Brain pericyte (primary cell): ENCODE results near the gene GP1BA.
"Not testable (repeated sequence)": the region's sequence is repeated elsewhere in the genome, so short reads cannot be mapped to it uniquely, and the experiment has no call there.

ENCODE experiments used
- DNase-seq: peaks from one replicate; pipeline ENCODE4 v3.0.0-alpha.2; 2012; ENCODE audit warnings: low read depth, low spot score

GP1BA gene

DNA sequence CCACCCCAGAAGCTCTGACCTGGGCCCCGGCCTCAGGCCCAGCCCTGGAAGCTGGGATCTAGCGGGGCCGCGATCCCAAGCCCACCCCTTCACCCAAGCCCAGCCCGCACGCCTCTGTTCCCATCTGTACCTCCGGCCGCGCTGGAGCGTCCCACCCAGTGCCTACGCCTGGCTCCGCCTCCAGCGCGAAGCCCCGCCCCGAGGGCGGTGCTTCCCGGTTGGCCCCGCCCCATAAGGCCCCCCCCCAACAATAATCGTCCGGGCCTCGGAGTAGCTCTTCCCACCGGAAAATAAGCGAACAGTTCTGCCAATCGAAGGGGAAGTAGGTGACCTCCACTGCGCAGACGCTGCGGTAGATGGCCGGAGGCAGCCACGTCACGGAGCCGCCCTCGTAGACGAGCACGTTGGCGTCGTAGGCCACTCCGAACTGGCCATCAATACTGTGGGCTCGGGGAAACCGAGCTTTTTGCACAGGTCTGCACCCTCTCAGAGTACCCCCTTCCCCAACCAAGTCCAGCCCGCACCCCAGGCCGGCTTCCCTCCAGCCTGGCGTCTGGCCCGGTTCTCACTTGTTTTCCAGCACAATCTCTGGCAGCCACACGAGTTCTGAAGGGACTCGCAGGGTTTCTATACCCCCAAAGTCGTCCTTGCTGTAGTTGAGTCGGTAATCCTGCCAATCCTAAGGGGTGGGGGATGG lies 30.3 kb upstream of the GP1BA start:
- no peak for DNase-seq

DNA sequence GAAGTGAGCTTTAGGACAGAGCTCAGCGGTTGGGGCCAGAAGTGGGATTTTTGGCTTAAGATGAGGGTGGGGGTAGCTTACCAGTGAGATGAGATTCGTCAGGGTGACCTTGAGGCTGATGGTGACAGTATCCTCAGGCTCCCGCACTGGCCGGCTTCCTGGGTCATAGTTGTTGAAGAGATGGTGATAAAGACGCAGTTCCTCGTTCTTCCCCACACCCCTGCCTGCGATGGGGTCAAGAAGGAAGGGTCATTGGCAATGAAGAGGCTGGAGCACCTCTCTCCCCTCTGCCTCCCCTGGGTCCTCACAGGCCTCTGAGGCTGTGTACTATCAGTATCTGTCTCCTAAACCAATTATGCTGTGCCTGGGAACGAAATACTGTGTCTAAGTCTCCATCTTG lies 29.5 kb upstream of the GP1BA start:
- no peak for DNase-seq

DNA sequence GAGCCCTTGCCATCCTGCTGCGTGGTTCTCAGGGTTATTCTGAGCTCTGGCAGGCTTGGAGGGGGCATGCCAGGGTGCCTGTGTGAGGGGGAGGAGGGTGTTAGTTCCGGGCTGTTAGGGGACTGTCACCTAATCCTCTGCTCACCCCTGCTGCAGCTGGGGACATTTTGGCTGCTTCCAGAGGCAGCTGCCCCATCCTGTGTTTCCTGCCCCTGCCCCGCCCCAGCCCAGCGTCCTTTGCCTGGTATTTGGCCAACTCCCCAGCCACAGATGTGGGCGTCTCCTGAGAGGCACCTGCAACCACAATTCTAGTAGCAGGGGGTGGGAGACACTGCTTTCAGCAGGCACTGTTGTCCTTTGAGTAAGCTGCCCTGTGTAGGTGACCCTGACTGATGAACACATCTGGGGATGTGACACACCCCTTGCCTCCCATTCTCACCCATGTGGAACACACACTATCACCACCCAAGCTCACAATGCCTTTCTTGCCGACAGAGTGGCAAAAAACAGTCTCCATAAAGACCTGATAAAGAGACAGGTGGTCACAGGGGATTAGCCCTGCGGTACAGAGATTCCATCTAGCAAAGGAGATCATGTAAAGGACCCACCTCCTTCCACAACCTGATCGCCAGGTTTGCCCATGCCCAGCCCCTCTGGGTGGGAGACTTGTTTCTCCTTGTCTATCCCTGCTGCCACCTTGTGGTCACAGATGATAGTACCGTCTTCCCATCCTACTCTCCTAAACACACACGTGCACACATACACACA lies 28.8 kb upstream of the GP1BA start, which contains the start of gene CHRNE:
TSS of gene CHRNE (minus strand) at position 48 of the 768 bp plus-strand sequence. CDS start at position 13, 35 bp downstream.
- peak; percentile 16 for DNase-seq

DNA sequence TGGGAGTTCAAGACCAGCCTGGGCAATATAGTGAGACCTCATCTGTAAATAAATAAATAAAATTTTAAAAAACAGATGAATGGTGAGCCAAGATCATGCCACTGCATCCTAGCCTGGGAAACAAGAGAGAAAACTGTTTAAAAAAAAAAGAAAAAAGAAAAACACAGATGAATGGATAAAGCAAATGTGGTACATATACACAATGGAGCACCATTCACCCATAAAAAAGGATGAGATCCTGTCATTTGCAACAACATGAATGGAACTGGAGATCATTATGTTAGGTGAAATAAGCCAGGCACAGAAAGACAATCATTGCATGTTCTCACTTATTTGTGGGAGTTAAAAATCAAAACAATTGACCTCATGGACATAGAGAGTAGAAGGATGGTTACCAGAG lies 25.4 kb upstream of the GP1BA start:
- DNase-seq, result not testable (repeated sequence)

DNA sequence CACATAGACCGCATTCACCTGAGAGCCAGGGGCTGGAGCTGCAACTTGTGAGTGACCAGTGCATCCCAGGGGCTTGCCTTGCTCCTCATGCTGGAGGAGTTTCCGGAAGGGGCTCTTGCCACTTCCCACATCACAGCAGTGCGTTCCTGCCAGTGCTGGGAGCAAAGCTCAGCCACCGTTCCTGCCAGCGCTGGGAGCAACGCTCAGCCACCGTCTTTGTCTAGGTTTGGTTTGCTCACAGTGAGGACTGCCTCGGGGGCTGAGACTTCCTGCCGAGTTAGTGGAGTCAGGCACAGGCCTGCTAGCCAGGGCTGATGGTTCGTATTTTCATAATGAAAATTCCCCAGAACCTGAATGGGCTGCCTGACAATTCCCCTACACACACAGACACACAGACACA lies 23.8 kb upstream of the GP1BA start:
- DNase-seq, result no peak

DNA sequence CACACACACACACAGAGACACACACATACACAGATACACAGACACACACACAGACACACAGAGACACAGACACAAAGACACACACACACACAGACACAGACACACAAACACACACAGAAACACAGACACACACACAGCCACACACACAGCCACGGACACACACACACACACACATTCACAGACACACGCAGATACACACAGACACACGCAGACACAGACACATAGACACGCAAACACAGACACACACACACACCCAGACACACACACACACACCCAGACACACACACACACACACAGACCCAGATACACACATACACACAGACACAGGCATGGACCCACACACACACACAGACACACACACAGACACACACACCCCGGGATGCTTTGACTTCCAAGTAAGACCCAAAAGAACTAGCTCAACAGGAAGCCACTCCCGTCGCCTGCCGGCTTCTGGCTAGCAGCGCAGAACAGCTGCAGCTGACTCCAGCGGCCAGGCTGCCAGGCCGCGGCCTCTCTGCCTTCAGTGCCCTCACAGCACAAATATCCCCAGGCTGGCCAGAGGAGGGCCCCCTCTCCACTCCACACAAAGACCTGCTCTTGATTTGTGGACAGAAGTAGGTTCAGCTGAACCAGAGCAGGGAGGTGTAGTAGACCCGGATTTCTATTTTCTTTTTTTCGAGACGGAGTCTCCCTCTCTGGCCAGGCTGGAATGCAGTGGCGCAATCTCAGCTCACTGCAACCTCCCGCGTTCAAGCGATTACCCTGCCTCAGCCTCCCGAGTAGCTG lies 23.2 kb upstream of the GP1BA start:
- DNase-seq, result peak; percentile 83

DNA sequence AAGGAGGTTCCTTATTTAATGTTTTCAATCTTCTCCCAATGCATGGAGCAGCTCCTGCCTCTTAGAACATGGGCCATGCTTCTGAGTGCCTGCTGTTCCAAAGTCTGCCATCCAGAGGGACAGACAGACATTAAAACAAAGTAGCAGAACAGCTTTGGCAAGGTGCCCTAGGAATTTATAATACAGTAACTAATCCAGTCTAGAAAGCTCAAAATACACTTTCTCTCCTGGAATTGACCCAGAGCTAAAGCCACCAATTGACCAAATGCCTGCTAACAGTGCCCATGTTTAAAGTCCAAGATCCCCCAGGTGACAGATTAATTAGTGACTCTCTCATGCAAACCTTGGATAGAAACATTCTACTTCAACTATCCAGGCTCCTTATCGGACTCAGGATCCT lies 18.1 kb upstream of the GP1BA start:
- DNase-seq, result no peak

DNA sequence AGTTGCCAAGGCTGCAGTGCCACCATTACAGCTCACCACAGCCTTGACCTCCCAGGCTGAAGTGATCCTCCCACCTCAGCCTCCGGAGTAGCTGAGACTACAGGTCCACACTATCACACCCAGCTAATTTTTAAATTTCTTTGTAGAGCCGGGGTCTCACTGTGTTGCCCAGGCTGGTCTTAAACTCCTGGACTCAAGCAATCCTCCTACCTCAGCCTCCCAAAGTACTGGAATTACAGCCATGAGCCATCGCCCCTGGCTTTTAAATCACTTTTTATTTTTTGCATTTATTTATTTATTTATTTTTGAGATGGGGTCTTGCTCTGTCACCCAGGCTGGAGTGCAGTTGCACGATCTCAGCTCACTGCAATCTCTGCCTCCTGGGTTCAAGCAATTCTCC lies 17.5 kb upstream of the GP1BA start:
- DNase-seq, result not testable (repeated sequence)

DNA sequence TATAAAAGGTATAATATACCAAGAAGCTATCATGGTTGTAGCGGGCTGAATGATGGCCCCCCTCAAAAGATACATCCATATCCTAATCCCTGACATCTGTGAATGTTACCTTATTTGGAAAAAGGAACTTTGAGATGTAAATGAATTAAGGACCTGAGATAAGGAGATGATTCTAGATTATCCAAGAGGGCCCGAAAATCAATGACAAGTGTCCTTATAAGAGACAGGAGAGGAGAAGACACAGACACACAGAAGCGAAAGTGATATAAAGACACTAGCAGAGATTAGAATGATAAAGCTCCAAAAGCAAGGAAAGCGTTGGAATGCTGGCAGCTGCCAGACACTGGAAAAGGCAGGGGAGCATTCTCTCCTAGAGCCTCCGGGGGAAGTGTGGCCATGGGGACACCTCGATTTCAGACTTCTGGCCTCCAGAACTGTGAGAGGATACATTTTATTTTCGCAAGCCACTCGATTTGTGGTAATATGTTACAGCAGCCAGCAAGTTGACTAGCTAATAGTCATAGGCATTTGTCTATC lies 12.5 kb upstream of the GP1BA start:
- no peak for DNase-seq

DNA sequence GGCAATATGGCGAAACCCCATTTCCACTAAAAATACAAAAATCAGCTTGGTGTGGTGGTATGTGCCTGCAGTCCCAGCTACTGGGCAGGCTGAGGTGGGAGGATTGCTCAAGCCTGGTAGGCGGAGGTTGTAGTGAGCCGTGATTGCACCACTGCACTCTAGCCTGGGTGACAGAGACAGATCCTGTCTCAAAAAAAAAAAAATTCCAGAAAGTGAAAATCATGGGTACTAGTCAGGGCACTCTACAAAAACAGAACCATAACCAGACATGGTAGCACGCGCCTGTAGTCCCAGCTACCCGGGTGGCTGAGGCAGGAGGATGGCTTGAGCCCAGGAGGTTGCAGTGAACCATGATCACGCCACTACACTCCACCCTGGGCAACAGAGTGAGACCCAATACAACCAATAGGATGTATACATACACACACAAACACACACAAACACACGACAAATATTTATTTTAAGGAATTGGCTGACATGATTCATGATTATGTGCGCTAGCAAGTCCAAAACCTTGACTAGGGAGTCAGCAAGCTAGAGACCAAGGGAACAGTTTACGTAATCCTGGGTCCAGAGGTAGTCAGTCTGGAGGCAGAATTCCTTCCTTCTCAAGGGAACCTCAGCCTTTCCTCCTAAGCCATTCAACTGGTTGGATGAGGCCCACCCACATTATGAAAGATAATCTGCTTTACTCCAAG lies 11.6 kb upstream of the GP1BA start:
- no peak for DNase-seq

DNA sequence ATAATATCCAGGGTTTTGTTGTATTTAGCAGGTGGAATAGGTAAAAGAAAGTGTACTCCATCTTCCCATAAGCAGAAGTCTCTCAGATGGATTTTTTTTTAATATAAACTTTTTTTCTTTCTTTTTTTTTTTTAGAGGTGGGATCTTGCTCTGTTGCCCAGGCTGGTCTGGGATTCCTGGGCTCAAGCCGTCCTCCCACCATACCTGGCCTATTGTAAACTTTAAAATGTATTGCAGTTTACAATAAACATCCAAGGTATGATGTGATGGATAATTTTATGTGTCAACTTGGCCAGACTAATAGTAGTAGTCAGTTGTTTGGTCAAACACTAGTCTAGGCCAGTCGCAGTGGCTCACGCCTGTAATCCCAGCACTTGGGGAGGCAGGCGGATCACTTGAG lies 10.8 kb upstream of the GP1BA start:
- DNase-seq, result no peak

DNA sequence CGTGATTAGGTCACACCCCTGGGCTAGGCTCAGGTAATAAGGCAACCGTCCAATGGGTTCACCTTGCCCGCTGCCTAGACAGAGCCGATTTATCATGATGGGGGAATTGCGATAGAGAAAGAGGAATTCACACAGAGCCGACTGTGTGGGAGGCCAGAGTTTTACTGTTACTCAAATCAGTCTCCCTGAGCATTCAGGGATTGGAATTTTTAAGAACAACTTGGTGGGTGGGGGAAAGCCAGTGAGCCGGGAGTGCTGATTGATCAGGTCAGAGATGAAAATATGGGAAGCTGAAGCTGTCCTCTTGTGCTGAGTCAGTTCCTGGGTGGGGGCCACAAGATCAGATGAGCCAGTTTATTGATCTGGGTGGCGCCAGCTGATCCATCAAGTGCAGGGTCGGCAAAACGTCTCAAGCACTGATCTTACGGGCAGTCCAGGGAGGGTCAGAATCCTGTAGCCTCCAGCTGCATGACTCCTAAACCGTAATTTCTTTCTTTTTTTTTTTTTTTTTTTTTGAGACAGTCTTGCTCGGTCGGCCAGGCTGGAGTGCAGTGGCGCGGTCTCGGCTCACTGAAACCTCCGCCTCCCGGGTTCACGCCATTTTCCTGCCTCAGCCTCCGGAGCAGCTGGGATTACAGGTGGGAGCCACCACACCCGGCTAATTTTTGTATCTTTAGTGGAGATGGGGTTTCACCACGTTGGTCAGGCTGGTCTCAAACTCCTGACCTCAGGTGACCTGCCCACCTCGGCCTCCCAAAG lies 5.3 kb upstream of the GP1BA start:
- DNase-seq, result not testable (repeated sequence)

DNA sequence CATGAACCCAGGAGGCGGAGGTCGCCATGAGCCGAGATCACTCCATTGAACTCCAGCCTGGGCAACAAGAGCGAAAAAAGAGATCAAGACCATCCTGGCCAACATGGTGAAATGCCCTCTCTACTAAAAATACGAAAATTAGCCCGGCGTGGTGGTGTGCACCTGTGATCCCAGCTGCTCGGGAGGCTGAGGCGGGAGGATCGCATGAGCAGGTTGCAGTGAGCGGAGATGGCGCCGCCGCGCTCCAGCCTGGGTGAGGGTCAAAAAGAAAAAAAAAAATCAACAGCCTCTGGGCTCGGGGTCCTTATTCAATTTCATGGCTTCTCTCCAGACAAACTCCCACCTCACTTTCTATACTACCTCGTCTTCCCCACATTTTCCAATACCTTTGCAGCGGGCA lies 3.2 kb upstream of the GP1BA start:
- no peak for DNase-seq

DNA sequence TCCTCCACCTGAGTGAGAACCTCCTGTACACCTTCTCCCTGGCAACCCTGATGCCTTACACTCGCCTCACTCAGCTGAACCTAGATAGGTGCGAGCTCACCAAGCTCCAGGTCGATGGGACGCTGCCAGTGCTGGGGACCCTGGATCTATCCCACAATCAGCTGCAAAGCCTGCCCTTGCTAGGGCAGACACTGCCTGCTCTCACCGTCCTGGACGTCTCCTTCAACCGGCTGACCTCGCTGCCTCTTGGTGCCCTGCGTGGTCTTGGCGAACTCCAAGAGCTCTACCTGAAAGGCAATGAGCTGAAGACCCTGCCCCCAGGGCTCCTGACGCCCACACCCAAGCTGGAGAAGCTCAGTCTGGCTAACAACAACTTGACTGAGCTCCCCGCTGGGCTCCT lies 679 bp downstream of the GP1BA start:
- no peak for DNase-seq

DNA sequence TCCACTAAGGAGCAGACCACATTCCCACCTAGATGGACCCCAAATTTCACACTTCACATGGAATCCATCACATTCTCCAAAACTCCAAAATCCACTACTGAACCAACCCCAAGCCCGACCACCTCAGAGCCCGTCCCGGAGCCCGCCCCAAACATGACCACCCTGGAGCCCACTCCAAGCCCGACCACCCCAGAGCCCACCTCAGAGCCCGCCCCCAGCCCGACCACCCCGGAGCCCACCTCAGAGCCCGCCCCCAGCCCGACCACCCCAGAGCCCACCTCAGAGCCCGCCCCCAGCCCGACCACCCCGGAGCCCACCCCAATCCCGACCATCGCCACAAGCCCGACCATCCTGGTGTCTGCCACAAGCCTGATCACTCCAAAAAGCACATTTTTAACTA lies 1.6 kb downstream of the GP1BA start:
- no peak for DNase-seq

DNA sequence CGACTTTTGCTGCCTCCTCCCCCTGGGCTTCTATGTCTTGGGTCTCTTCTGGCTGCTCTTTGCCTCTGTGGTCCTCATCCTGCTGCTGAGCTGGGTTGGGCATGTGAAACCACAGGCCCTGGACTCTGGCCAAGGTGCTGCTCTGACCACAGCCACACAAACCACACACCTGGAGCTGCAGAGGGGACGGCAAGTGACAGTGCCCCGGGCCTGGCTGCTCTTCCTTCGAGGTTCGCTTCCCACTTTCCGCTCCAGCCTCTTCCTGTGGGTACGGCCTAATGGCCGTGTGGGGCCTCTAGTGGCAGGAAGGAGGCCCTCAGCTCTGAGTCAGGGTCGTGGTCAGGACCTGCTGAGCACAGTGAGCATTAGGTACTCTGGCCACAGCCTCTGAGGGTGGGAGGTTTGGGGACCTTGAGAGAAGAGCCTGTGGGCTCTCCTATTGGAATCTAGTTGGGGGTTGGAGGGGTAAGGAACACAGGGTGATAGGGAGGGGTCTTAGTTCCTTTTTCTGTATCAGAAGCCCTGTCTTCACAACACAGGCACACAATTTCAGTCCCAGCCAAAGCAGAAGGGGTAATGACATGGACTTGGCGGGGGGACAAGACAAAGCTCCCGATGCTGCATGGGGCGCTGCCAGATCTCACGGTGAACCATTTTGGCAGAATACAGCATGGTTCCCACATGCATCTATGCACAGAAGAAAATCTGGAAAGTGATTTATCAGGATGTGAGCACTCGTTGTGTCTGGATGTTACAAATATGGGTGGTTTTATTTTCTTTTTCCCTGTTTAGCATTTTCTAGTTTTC lies 2.3 kb downstream of the GP1BA start:
- DNase-seq, result no peak

DNA sequence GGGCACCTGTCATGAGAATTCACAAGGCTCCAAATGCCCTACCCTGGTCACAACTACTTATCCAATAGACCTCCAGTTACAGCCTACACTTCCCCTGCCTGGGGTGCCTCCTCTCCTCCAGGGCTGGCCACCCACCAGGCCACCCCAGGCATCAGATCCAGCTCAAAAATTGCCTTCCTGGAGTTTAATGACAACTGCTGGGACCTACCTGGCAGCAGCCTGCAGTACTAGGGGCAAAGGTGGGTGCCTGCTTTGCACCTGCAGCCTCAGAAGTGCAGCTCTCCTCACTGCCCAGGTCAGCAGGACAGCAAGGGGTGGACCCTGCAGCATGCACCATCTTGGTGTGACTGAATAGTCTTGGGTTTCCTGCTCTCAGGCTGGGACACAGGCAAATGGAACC lies 3.6 kb downstream of the GP1BA start:
- DNase-seq, result no peak

DNA sequence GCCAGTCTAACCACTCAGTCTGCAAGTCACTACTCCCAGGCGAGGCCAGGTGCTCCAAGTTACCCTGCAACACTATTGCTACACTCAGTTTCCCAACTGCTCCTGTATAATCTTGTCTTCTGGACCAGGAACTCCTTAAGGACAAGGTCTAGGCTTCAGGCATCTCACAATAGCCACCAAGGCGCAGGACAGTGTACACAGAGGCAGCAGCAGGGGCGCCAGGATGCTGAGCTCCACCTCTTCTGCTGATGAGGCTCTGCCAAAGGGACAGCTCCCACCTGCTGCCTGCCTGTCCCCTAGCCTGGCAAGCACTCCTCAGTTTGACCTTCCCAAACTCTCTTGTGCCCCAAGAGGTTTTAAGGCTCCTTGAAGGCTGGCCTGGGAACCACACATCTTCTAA lies 4.4 kb downstream of the GP1BA start:
- no peak for DNase-seq

DNA sequence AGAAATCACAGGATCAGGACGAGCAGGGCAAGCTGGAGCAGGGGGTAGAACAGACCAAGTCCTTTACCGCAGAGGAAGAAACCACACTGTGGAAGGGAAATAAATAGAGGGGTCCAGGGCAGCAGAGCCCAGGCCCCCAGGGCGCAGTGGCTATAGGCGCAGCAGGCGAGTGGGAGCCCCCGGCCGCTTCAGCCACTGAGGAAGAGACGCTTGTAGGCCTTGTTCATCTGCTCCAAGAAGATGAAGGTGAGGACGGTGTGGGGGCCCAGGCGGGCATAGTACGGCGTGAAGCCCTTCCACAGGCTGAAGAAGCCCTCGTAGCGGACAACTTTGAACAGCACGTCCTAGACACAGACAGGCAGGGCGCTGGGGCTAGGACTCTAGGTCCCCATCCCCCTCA lies 5.5 kb downstream of the GP1BA start:
- DNase-seq, result no peak

DNA sequence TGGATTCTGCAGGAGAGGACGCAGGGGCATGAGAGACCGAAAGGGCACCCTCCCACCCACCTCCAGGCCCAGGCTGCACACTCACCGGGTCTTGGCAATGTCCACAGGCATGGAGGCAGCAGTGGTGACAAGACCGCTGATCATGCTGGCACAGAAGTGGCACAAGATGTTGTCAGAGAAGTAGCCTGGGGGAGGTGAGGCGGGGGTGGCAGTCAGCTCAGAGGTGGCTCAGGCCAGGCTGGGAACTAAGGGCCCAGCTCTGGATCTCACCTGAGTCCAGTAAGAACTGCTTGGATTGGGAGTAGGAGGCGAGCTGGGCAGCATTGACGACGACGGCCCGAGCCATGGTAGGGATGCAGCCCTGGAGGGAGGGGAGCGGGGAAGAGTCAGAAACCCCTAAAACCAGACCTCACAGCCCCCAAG lies 6.0 kb downstream of the GP1BA start:
- DNase-seq, result no peak
